Esophagus muscularis mucosa (tissue), 4 donors: ENCODE results near the gene PLS1. TPM values are rescaled to one million over a fixed set of nuclear protein-coding genes. Genes with fewer than 3 reads are reported as not detected.

Source experiments
- DNase-seq: peaks from one replicate; pipeline ENCODE4 v3.0.0-alpha.2; 2017; ENCODE audit errors: extremely low spot score
- H3K27ac ChIP-seq, 4 donors: fragments of 200-600 bp; sonication (generic); replicated peaks in 1 of 4; 1 replicate in 3 of 4; 2 replicates in 1 of 4; pipeline ENCODE4 v1.5.1; 2016 to 2019; ENCODE audit warnings: mild to moderate bottlenecking in 1 of 4
- H3K27me3 ChIP-seq, 4 donors: fragments of 200-600 bp; sonication (generic); one replicate each; pipeline versions ENCODE4 v1.5.1 to v1.6.0; 2016 to 2019
- H3K36me3 ChIP-seq, 4 donors: fragments of 200-600 bp; sonication (generic); one replicate each; pipeline ENCODE4 v1.5.1; 2016 to 2019
- H3K4me1 ChIP-seq, 4 donors: fragments of 200-600 bp; sonication (generic); one replicate each; pipeline ENCODE4 v1.5.1; 2016 to 2019
- H3K4me3 ChIP-seq, 4 donors: fragments of 200-600 bp; sonication (generic); 1 replicate in 2 of 4; 2 replicates in 2 of 4; pipeline ENCODE4 v1.5.1; 2016 to 2019; ENCODE audit warnings: mild to moderate bottlenecking in 4 of 4, moderate library complexity in 1 of 4
- H3K9me3 ChIP-seq, 4 donors: fragments of 200-600 bp; sonication (generic); 1 replicate in 3 of 4; 2 replicates in 1 of 4; pipeline ENCODE4 v1.5.1; 2016 to 2019
- EP300 ChIP-seq: sonication (generic); formaldehyde crosslinking; IDR thresholded peaks from one replicate; pipeline ENCODE4 v1.6.1; 2017; ENCODE audit warnings: antibody characterized with exemption
- POLR2A ChIP-seq: fragments of 450-650 bp; IDR thresholded peaks from one replicate; pipeline ENCODE4 v1.6.1; 2017; ENCODE audit warnings: antibody characterized with exemption, moderate library complexity, mild to moderate bottlenecking, low read depth
- POLR2AphosphoS5 ChIP-seq, 2 donors: sonication (generic); formaldehyde crosslinking; IDR thresholded peaks; one replicate each; pipeline ENCODE4 v1.6.1; 2017; ENCODE audit warnings: antibody characterized with exemption in 2 of 2
- WGBS: methylation state at CpG from one replicate; pipeline ENCODE4 v1.1.5; 2018; 5-methylcytosine and 5-hydroxymethylcytosine counted together
- intact Hi-C: fragments of 100-400 bp; cut with DNase I; formaldehyde crosslinking; loops from one replicate; pipeline ENCODE4 v1.15.1; 2023
- total RNA-seq, 4 donors: library from RNA; depleted of rRNA; stranded (reverse); fragments of >200 nt; gene quantifications; one replicate each; pipeline versions ENCODE4 v1.1.0 to v1.2.1, GENCODE V29; 2016
- TF ChIP-seq, protein P1 (sequence below), 3 experiments: fragments of 200-600 bp in 2 of 3; fragments of 450-650 bp in 1 of 3; sonication (generic) in 2 of 3; IDR thresholded peaks; one replicate each; pipeline ENCODE4 v1.5.1; 2017 to 2019; ENCODE audit warnings: antibody characterized with exemption in 3 of 3, mild to moderate bottlenecking in 2 of 3, moderate library complexity in 1 of 3

Gene PLS1
- total RNA-seq, 4 donors from 2014 or later: 1.2 to 2.0 (median 1.5) TPM

- Histone ChIP-seq H3K4me3 (no peak overlapping the region), H3K4me1 (no peaks in the 10 kb centered on the region), H3K36me3 (no peaks in the 10 kb centered on the region), H3K9me3 (no peaks in the 10 kb centered on the region), H3K27ac (no peak overlapping the region), H3K27me3 (no peaks in the 10 kb centered on the region)
- intact Hi-C loops: no loop called here
- WGBS: 86% methylated on average over 4 of the region's 4 CpGs
- no peak for TF ChIP-seq EP300
- TF ChIP-seq, protein P1, sequence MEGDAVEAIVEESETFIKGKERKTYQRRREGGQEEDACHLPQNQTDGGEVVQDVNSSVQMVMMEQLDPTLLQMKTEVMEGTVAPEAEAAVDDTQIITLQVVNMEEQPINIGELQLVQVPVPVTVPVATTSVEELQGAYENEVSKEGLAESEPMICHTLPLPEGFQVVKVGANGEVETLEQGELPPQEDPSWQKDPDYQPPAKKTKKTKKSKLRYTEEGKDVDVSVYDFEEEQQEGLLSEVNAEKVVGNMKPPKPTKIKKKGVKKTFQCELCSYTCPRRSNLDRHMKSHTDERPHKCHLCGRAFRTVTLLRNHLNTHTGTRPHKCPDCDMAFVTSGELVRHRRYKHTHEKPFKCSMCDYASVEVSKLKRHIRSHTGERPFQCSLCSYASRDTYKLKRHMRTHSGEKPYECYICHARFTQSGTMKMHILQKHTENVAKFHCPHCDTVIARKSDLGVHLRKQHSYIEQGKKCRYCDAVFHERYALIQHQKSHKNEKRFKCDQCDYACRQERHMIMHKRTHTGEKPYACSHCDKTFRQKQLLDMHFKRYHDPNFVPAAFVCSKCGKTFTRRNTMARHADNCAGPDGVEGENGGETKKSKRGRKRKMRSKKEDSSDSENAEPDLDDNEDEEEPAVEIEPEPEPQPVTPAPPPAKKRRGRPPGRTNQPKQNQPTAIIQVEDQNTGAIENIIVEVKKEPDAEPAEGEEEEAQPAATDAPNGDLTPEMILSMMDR (IDR thresholded peaks at IDR 0.05): no peak
- no peak for DNase-seq
Measured at GRCh38 chr3:142657033-142657432, 60.8 kb downstream of the PLS1 start.

GRCh38 chr3:142660383-142660782, 64.2 kb downstream of the PLS1 start:
- H3K9me3 ChIP-seq: no peaks in the 10 kb centered on the region
- TF ChIP-seq, protein P1 (IDR thresholded peaks at IDR 0.05): no peak
- TF ChIP-seq EP300 (no peak), POLR2A (no peak), POLR2AphosphoS5 (IDR thresholded peaks at IDR 0.05) (no peak)
- intact Hi-C loops: no loop called here

DNA sequence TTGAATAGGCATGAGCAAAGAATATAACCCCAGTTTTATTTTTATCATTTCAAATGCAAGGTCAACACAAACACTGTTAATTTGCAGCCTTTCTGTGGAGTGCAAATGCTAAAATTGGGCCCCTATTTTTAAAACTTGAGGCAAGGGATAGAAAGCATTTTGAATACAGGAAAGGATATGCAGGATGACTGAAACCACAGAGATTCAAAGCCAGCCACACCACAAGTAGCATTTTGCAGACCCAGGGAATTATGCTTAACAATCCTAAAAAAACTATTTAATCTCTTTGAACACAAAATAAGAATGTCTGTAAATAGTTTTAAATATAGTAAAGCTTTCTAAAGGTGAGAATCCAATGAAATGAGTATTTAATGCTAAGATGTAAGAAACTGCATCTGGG, 64.7 kb downstream of the PLS1 start:
- Histone ChIP-seq H3K4me3 (no peak overlapping the region), H3K27me3 (no peaks in the 10 kb centered on the region), H3K27ac (no peak overlapping the region), H3K9me3 (no peaks in the 10 kb centered on the region), H3K36me3 (no peaks in the 10 kb centered on the region), H3K4me1 (no peaks in the 10 kb centered on the region)
- DNase-seq: no peak
- intact Hi-C loops: no loop called here
- no peak for TF ChIP-seq POLR2A
- no peak for TF ChIP-seq POLR2AphosphoS5 (IDR thresholded peaks at IDR 0.05)
- no peak for TF ChIP-seq EP300
- TF ChIP-seq, protein P1 (IDR thresholded peaks at IDR 0.05): no peak

More at GRCh38 chr3:142660383-142660782, 64.2 kb downstream of the PLS1 start:
- 71% methylated on average over 6 of the region's 6 CpGs for WGBS
- H3K4me1 ChIP-seq: no peaks in the 10 kb centered on the region
- H3K27ac ChIP-seq: no peak overlapping the region
- H3K27me3 ChIP-seq: no peaks in the 10 kb centered on the region
- H3K4me3 ChIP-seq: no peak overlapping the region
- no peak for DNase-seq
- no peaks in the 10 kb centered on the region for H3K36me3 ChIP-seq

DNA sequence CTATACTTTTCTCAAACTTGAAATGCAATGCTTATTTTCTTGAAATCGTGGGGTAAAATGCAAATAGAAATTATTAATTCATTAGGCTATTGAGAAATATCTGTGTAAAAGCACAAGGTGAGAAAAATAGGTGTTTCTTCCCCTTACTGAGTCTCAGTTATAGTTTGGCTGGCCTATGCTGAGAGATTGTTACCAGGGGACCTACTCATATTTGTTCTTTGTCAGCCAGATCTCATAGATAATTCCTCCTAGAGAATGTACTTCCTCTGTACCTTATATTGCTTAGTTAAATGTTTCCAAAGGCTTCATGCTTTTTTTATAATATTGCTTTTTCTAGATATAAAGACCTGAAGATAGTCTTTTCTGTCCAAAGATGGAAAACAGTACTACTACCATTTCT, 67.7 kb downstream of the PLS1 start:
- H3K9me3 ChIP-seq: no peaks in the 10 kb centered on the region
- TF ChIP-seq, protein P1 (IDR thresholded peaks at IDR 0.05): no peak
- TF ChIP-seq POLR2AphosphoS5 (IDR thresholded peaks at IDR 0.05): no peak
- TF ChIP-seq POLR2A: no peak
- TF ChIP-seq EP300: no peak
- no peaks in the 10 kb centered on the region for H3K4me1 ChIP-seq
- H3K27me3 ChIP-seq: no peaks in the 10 kb centered on the region
- no peak for DNase-seq
- H3K4me3 ChIP-seq: no peak overlapping the region
- H3K27ac ChIP-seq: no peak overlapping the region
- no peaks in the 10 kb centered on the region for H3K36me3 ChIP-seq
- intact Hi-C loops: no loop called here
- 90% methylated on average over 1 of the region's 1 CpG for WGBS

GRCh38 chr3:142664311-142664710, 68.1 kb downstream of the PLS1 start:
- Histone ChIP-seq H3K27ac (no peak overlapping the region), H3K4me1 (no peaks in the 10 kb centered on the region), H3K9me3 (no peaks in the 10 kb centered on the region), H3K4me3 (no peak overlapping the region), H3K36me3 (no peaks in the 10 kb centered on the region), H3K27me3 (no peaks in the 10 kb centered on the region)
- WGBS: 79% methylated on average over 2 of the region's 2 CpGs
- DNase-seq: no peak
- intact Hi-C loops: no loop called here
- TF ChIP-seq EP300 (no peak), POLR2A (no peak), POLR2AphosphoS5 (IDR thresholded peaks at IDR 0.05) (no peak)
- TF ChIP-seq, protein P1 (IDR thresholded peaks at IDR 0.05): no peak
